Aorta (tissue), 5 donors: ENCODE data around the gene IMPDH2. TPM values are rescaled to one million over a fixed set of nuclear protein-coding genes. Genes with fewer than 3 reads are reported as not detected.

Source experiments
- ATAC-seq: fragments of 200-7000 bp; cut with Tn5 transposase; one replicate; pipeline ENCODE4 v1.9.1; 2022; ENCODE audit warnings: moderate library complexity; ENCODE audit not compliant: low FRiP score
- DNase-seq, 2 donors: peaks; one replicate each; pipeline ENCODE4 v3.0.0-alpha.2; 2020
- H3K27ac ChIP-seq, 2 donors: one replicate each; pipeline ENCODE4 v1.5.1; 2013; ENCODE audit warnings: low read length in 2 of 2, mild to moderate bottlenecking in 2 of 2, moderate library complexity in 2 of 2, control low read depth in 1 of 2, inconsistent platforms in 1 of 2, low read depth in 1 of 2
- H3K27me3 ChIP-seq, 2 donors: one replicate each; pipeline ENCODE4 v1.6.1; 2013; ENCODE audit warnings: control low read depth in 1 of 2, low read length in 1 of 2, mild to moderate bottlenecking in 1 of 2, moderate library complexity in 1 of 2; ENCODE audit not compliant: insufficient read depth in 2 of 2, control insufficient read depth in 1 of 2
- H3K36me3 ChIP-seq, 2 donors: one replicate each; pipeline ENCODE4 v1.6.1; 2013; ENCODE audit warnings: control low read depth in 1 of 2, low read length in 1 of 2, mild to moderate bottlenecking in 1 of 2; ENCODE audit not compliant: insufficient read depth in 2 of 2, control insufficient read depth in 1 of 2
- H3K4me1 ChIP-seq, 2 donors: one replicate each; pipeline ENCODE4 v1.6.1; 2013; ENCODE audit warnings: low read length in 2 of 2, control low read depth in 1 of 2, mild to moderate bottlenecking in 1 of 2, moderate library complexity in 1 of 2; ENCODE audit not compliant: insufficient read depth in 2 of 2, control insufficient read depth in 1 of 2
- H3K4me3 ChIP-seq, 2 donors: one replicate each; pipeline ENCODE4 v1.5.1; 2013; ENCODE audit warnings: low read length in 2 of 2, control low read depth in 1 of 2, mild to moderate bottlenecking in 1 of 2
- H3K9me3 ChIP-seq: one replicate; pipeline ENCODE4 v1.6.1; 2013; ENCODE audit warnings: mild to moderate bottlenecking, low read length; ENCODE audit not compliant: control insufficient read depth
- WGBS, 2 donors: extraction: QIAGEN DNeasy Blood & Tissue Kit; methylation state at CpG; one replicate each; pipeline ENCODE4 v1.1.7; 2013; 5-methylcytosine and 5-hydroxymethylcytosine counted together
- intact Hi-C, 2 donors: fragments of 100-400 bp; cut with DNase I; formaldehyde crosslinking; loops; one replicate each; pipeline versions ENCODE4 v1.14.2 to v1.15.0; 2022
- long read RNA-seq, 2 donors: library from polyadenylated mRNA; unstranded; transcript quantifications; one replicate each; pipeline ENCODE4 v2.0.0, GENCODE V29; 2020 to 2021
- polyA plus RNA-seq, 2 donors: library from polyadenylated mRNA; stranded (reverse); fragments of 200-250 nt; gene quantifications; one replicate each; pipeline ENCODE4 v1.2.3, GENCODE V29; 2013
- total RNA-seq, 2 donors: library from RNA; stranded (reverse); fragmentation: NEBNext Ultra II Directional; extraction: Animal tissue kit (Norgen Biotek cat#: 25700); gene quantifications; one replicate each; pipeline ENCODE4 v1.2.1, GENCODE V29; 2021
- donor health status: healthy with polysubstance abuse.
- donor health status: Bipolar disorder and iron deficiency.
- donor health status: DM: no; HTN: no; CAD: no.
- donor health status: DM: no; HTN: no; CAD: no.
- donor health status: DM: yes; HTN: yes; CAD: no.

The IMPDH2 gene
- total RNA-seq (100 to 1,000 TPM in 1 of 2 donors, 10 to 100 TPM in 1; 84.6 to 101 TPM), polyA plus RNA-seq (100 to 1,000 TPM in 1 of 2 donors, 10 to 100 TPM in 1; 47.6 to 111 TPM)
- long read RNA-seq, donor 1, transcript IMPDH2-201 (14 exons, 1,643 nt) = major isoform, 517 of 674 reads
- long read RNA-seq, donor 1, partial matches to known transcripts = 17 of 674 reads
- long read RNA-seq, donor 1, other reads (novel, unspliced or antisense) = 140 of 674 reads
- long read RNA-seq, donor 2, transcript IMPDH2-201 (14 exons, 1,643 nt) = major isoform, 35 of 62 reads
- long read RNA-seq, donor 2, partial matches to known transcripts = 9 of 62 reads
- long read RNA-seq, donor 2, other reads (novel, unspliced or antisense) = 18 of 62 reads

- Histone ChIP-seq H3K4me1 (no peaks in the 10 kb centered on the region), H3K27ac (peak within 1 kb of the TSS in 1 of 2 donors; percentile 72), H3K4me3 (peak within 1 kb of the TSS; percentile 19 to 37), H3K36me3 (peaks cover 0 to 13% of the 10 kb centered on the region in 2 donors), H3K27me3 (peaks cover 0 to 1% of the 10 kb centered on the region in 2 donors), H3K9me3 (no peaks in the 10 kb centered on the region)
- ATAC-seq (peak; percentile 97), DNase-seq (peak; percentile 96 to 98)
- intact Hi-C loops = loop anchor here in 1 of 2 donors (5.0 kb wide), 2 partner anchors 37 to 63 kb away; partner anchors contain the start of genes P4HTM and QRICH1
- 1 to 2% methylated on average over 55 of the region's 55 CpGs for WGBS, 2 donors
Observed at GRCh38 chr3:49028673-49029562, at the start of gene IMPDH2. Gene IMPDH2 (minus strand): TSS chr3:49029398. CDS start chr3:49029350, 48 bp downstream.

GRCh38 chr3:49076646-49077045 lies 47.4 kb upstream of the IMPDH2 start:
- intact Hi-C loops = no loop called here

GRCh38 chr3:49076116-49076515 lies 46.9 kb upstream of the IMPDH2 start:
- ATAC-seq = no peak
- no peaks in the 10 kb centered on the region for H3K4me1 ChIP-seq
- no peaks in the 10 kb centered on the region for H3K9me3 ChIP-seq
- no peak for DNase-seq
- 94 to 95% methylated on average over 13 of the region's 13 CpGs for WGBS, 2 donors
- no peaks in the 10 kb centered on the region for H3K27me3 ChIP-seq
- H3K4me3 ChIP-seq = no peak overlapping the region
- H3K36me3 ChIP-seq = peaks cover 0 to 13% of the 10 kb centered on the region in 2 donors
- no peak overlapping the region for H3K27ac ChIP-seq
- intact Hi-C loops = no loop called here

More at GRCh38 chr3:49076646-49077045, 47.4 kb upstream of the IMPDH2 start:
- Histone ChIP-seq H3K27ac (no peak overlapping the region), H3K9me3 (no peaks in the 10 kb centered on the region), H3K4me3 (no peak overlapping the region), H3K27me3 (no peaks in the 10 kb centered on the region), H3K4me1 (no peaks in the 10 kb centered on the region), H3K36me3 (peaks cover 0 to 9% of the 10 kb centered on the region in 2 donors)
- WGBS, 2 donors = 85 to 87% methylated on average over 4 of the region's 4 CpGs
- DNase-seq (no peak), ATAC-seq (no peak)

- H3K27me3 ChIP-seq = no peaks in the 10 kb centered on the region
- H3K4me3 ChIP-seq = no peak overlapping the region
- no peaks in the 10 kb centered on the region for H3K4me1 ChIP-seq
- 90 to 91% methylated on average over 7 of the region's 7 CpGs for WGBS, 2 donors
- intact Hi-C loops = no loop called here
- H3K9me3 ChIP-seq = no peaks in the 10 kb centered on the region
- peaks cover 2 to 12% of the 10 kb centered on the region in 2 donors for H3K36me3 ChIP-seq
- no peak for DNase-seq
- ATAC-seq = no peak
- no peak overlapping the region for H3K27ac ChIP-seq
Observed at GRCh38 chr3:49058011-49058410, 28.8 kb upstream of the IMPDH2 start.

- H3K36me3 ChIP-seq = peaks cover 2 to 12% of the 10 kb centered on the region in 2 donors
- intact Hi-C loops = no loop called here
- H3K9me3 ChIP-seq = no peaks in the 10 kb centered on the region
- no peak overlapping the region for H3K27ac ChIP-seq
- no peak overlapping the region for H3K4me3 ChIP-seq
- no peaks in the 10 kb centered on the region for H3K27me3 ChIP-seq
- DNase-seq = no peak
- H3K4me1 ChIP-seq = no peaks in the 10 kb centered on the region
- ATAC-seq = peak; percentile 29
- 94% methylated on average over 10 of the region's 10 CpGs for WGBS, 2 donors
Observed at GRCh38 chr3:49057268-49057667, 28.1 kb upstream of the IMPDH2 start.

GRCh38 chr3:49054344-49054862 lies 25.2 kb upstream of the IMPDH2 start:
- H3K9me3 ChIP-seq = no peaks in the 10 kb centered on the region
- 94 to 96% methylated on average over 2 of the region's 2 CpGs for WGBS, 2 donors
- no peak for DNase-seq
- no peak for ATAC-seq
- no peak overlapping the region for H3K27ac ChIP-seq
- H3K27me3 ChIP-seq = no peaks in the 10 kb centered on the region
- H3K4me1 ChIP-seq = no peaks in the 10 kb centered on the region
- H3K36me3 ChIP-seq = peaks cover 2 to 15% of the 10 kb centered on the region in 2 donors
- H3K4me3 ChIP-seq = no peak overlapping the region
- intact Hi-C loops = no loop called here

GRCh38 chr3:49053543-49053942 lies 24.3 kb upstream of the IMPDH2 start:
- Histone ChIP-seq H3K36me3 (peaks cover 2 to 15% of the 10 kb centered on the region in 2 donors), H3K27ac (no peak overlapping the region), H3K9me3 (no peaks in the 10 kb centered on the region), H3K4me3 (no peak overlapping the region), H3K4me1 (no peaks in the 10 kb centered on the region), H3K27me3 (no peaks in the 10 kb centered on the region)
- intact Hi-C loops = no loop called here
- ATAC-seq (no peak), DNase-seq (no peak)
- 92 to 100% methylated on average over 1 of the region's 1 CpG for WGBS, 2 donors

GRCh38 chr3:49035281-49035680 lies 6.1 kb upstream of the IMPDH2 start:
- Histone ChIP-seq H3K27ac (no peak overlapping the region), H3K4me1 (no peaks in the 10 kb centered on the region), H3K27me3 (no peaks in the 10 kb centered on the region), H3K9me3 (no peaks in the 10 kb centered on the region), H3K4me3 (no peak overlapping the region), H3K36me3 (peaks cover 2 to 8% of the 10 kb centered on the region in 2 donors)
- intact Hi-C loops = no loop called here
- DNase-seq = no peak
- WGBS, 2 donors = 84% methylated on average over 3 of the region's 3 CpGs
- ATAC-seq = no peak
